Stimulated activated CD8-positive, alpha-beta memory T cell treated with anti-CD3 and anti-CD28 coated beads, Interleukin-7, amount 100 ng/mL, for 1 hour (primary cell): ENCODE measurements around the gene TRABD2A.
"Not testable (repeated sequence)": the region's sequence is repeated elsewhere in the genome, so short reads cannot be mapped to it uniquely, and the experiment has no call there.

Experiments used
- DNase-seq, 2 donors: peaks; one replicate each; pipeline ENCODE4 v3.0.0-alpha.2; 2020; ENCODE audit warnings: low read depth in 2 of 2

TRABD2A gene

GRCh38 chr2:84778911-84779690, 101.8 kb downstream of the TRABD2A start:
- DNase-seq, result no peak

GRCh38 chr2:84776011-84776410, 104.9 kb downstream of the TRABD2A start:
- DNase-seq, result no peak

GRCh38 chr2:84773562-84773961, 107.3 kb downstream of the TRABD2A start:
- DNase-seq, result not testable (repeated sequence)
